IPS DF 19.7 (cell line): Measurements from ENCODE around the gene ABCC9.

Experiments
- DNase-seq: peaks from one replicate; pipeline ENCODE4 v3.0.0-alpha.2; 2013; ENCODE audit warnings: low read depth, low spot score

ABCC9 gene

GRCh38 chr12:21775133-21775820 is 165.9 kb downstream of the ABCC9 start:
- no peak for DNase-seq

- DNase-seq, result peak; percentile 7
Observed at GRCh38 chr12:21774358-21775132, 166.7 kb downstream of the ABCC9 start, which contains the start of gene KCNJ8. Gene KCNJ8, minus strand, starts transcription at chr12:21774706. Its CDS starts 1,090 bp downstream, at chr12:21773616.

- no peak for DNase-seq
Observed at GRCh38 chr12:21773806-21774205, 167.4 kb downstream of the ABCC9 start.

- peak; percentile 64 for DNase-seq
Observed at GRCh38 chr12:21773263-21773741, 167.9 kb downstream of the ABCC9 start.

GRCh38 chr12:21771311-21771710 is 169.9 kb downstream of the ABCC9 start:
- no peak for DNase-seq

DNA sequence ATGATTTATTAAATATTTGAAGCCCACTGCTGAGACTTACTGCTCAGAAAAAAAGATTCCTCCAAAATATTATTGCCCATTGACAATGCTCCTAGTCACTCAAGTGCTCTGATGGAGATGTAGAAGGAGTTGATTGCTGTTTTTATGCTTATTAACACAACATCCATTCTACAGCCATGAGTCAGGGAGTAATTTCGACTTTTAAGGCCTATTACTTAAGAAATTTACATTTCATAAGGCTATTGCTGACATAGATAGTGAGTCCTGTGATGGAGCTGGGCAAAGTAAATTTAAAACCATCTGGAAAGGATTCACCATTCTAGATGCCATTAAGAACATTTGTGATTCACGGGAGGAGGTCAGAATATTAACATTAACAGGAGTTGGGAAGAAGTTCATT is 171.9 kb downstream of the ABCC9 start:
- no peak for DNase-seq

DNA sequence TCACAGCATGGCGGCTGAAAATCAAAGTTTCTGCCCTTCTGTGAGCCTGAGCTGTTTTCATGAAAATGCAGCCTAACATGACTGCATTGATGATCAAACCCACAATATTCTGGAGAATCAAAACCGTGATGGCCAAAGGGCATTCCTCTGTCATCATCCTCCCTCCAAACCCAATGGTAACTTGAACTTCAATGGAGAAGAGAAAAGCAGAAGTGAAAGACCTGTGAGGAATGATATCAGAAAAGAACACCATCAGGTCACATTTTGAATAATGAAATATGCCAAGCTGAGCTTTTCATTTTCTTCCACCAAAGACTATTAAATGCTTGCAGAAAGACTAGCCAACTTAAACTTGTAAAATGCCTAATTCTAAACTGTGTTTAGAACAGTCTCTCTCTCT is 174.8 kb downstream of the ABCC9 start:
- DNase-seq, result no peak

DNA sequence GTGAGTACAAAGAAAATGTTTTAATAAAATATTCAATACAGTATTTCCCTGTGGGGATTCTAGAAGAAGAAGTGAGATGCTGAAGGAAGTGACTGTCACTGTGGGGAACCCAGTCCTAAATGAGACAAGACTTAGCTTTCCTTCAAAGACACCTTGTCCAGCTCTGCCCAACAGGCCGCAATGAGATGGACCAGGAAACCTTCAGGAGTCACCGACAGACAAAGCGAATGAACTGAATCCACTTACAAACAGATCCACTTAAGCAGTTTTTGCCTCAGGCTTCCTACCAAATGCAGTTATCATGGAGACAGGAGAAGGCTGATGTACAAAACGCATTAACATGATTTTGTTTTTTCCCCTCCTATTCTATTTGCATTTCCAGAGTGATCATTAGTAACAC is 176.3 kb downstream of the ABCC9 start:
- DNase-seq, result no peak

DNA sequence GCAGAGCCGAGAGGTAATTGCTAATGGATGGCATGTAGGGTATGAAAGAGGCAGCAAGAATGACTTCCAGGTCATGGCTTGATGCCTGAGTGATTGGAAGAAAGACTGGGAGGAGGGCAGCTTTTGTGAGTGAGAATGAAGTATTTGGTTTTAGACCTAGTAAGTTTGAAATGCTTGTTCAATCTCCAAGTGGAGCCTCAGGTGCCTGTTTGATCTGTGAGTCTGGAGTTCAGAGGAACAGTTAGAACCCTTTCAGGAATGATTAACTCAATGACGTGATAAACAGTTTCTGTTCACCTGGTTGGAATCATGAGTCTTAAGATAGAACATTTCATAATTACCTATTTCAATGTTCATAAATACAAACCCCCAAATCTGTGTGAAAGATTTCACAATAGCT is 177.2 kb downstream of the ABCC9 start:
- no peak for DNase-seq

- DNase-seq, result no peak
Observed at GRCh38 chr12:21763531-21763930, 177.7 kb downstream of the ABCC9 start.

GRCh38 chr12:21759737-21760136 is 181.5 kb downstream of the ABCC9 start:
- DNase-seq, result no peak

DNA sequence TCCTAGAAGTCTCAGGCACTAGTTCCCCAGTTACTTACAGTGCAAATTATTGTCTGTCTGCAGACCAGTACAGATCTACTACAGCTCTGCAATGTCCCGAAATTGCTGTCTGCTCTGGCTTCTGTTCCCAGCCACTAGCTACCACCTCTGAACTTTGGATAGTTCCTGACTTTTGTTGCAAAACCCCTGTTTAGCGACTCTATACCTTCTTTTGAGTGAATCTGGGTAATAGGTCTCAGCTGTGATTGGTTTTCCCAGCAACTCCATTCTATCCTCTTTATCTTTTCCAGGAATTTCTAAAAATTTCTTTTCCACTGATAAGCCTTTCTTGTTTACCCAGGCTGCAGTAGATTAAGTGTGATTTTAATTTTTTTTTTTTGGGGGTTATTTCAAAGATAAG is 183.5 kb downstream of the ABCC9 start:
- DNase-seq, result no peak

DNA sequence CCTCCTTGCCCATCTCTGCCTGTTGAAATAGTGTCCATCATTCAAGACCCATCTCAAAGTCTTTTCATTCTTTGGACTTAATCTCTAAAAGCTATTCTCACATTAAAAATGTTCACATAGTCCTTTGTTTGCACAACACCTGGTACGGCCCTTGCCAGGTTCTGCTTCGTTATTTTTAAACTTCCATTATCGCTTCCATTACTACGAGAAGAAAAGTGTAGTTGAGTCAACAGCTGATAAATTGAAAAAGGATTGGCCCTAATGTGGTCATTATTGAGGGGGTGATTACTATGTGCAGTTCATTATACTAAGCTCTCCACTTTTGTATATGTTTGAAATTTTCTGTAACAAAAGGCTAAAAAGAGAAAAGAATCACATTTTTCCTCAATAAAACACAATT is 184.5 kb downstream of the ABCC9 start:
- no peak for DNase-seq

DNA sequence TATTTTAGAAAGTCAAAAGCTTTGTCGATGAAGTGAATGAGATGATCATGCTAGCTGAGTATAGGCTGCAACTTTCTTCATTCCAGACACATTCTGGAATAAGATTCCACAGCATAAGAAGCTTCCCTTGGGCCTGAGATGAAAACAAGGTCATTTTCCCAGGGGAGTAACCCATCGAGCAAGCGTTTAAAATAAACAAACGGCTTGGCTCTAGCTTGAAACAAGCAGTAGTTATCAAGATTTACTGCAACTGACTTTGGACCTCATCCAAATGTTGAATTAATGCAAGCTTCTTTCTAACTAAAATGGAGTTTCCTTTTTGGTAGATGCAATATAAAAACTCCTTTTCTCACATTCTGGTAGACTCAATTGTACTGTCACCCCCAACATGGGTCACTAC is 189.7 kb downstream of the ABCC9 start:
- DNase-seq, result no peak
